ENCODE results near the gene MPP7.
A peak's percentile ranks its signal among the peaks of the same experiment; 100 is the strongest.

The MPP7 gene

DNA sequence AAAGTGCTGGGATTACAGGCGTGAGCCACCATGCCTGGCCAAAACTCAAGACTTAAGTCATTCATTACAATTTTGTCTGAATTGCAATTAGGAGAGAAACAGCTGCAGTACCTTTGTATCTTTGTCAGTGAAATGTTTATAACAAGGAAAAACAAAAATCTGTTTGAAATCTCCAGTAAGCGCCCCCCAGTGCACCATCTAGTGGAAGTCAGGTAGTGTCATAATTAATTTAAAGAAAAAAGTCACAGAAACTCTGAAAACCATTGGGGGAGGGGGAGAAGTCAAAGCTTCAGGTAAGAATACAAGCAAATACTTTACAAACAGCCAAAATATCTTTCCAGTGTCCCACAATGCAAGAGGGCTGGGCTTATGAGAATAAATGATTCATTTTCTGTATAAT is 2.8 kb downstream of the MPP7 start:
- H3K9me3 ChIP-seq (ENCODE audit: severe bottlenecking) = no peaks in the 10 kb centered on the region

DNA sequence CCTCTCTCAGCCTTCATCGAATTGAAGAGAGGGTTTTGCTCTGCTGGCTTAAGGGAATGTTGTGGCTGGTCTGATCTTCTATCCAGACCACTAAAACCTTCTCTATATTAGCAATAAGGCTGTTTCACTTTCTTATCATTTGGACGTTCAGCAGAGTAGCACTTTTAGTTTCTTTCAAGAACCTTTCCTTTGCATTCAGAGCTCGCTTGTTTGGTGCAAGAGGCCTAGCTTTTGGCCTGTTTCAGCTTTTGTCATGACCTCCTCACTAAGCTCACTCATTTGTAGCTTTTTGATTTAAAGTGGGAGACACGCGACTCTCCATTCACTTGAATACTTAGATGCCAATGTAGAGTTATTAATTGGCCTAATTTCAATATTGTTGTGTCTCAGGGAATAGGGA is 3.9 kb downstream of the MPP7 start:
- ATAC-seq (ENCODE audit: low read depth) (no peak), DNase-seq (ENCODE audit: low spot score) (no peak)
- TF ChIP-seq, protein P1, sequence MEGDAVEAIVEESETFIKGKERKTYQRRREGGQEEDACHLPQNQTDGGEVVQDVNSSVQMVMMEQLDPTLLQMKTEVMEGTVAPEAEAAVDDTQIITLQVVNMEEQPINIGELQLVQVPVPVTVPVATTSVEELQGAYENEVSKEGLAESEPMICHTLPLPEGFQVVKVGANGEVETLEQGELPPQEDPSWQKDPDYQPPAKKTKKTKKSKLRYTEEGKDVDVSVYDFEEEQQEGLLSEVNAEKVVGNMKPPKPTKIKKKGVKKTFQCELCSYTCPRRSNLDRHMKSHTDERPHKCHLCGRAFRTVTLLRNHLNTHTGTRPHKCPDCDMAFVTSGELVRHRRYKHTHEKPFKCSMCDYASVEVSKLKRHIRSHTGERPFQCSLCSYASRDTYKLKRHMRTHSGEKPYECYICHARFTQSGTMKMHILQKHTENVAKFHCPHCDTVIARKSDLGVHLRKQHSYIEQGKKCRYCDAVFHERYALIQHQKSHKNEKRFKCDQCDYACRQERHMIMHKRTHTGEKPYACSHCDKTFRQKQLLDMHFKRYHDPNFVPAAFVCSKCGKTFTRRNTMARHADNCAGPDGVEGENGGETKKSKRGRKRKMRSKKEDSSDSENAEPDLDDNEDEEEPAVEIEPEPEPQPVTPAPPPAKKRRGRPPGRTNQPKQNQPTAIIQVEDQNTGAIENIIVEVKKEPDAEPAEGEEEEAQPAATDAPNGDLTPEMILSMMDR (IDR thresholded peaks at IDR 0.05; ENCODE audit: poor library complexity, severe bottlenecking) = no peak
- Histone ChIP-seq H3K27me3 (ENCODE audit: insufficient read depth, poor library complexity, severe bottlenecking) (no peaks in the 10 kb centered on the region), H3K4me3 (ENCODE audit: severe bottlenecking) (no peak overlapping the region), H3K9me3 (ENCODE audit: severe bottlenecking) (no peaks in the 10 kb centered on the region), H3K36me3 (ENCODE audit: low read depth) (no peaks in the 10 kb centered on the region), H3K27ac (ENCODE audit: poor library complexity, severe bottlenecking) (no peak overlapping the region), H3K4me1 (ENCODE audit: insufficient read depth, poor library complexity, severe bottlenecking) (no peaks in the 10 kb centered on the region)

More for the DNA sequence above, 2.8 kb downstream of the MPP7 start:
- Histone ChIP-seq H3K36me3 (ENCODE audit: low read depth) (no peaks in the 10 kb centered on the region), H3K4me3 (ENCODE audit: severe bottlenecking) (no peak overlapping the region), H3K4me1 (ENCODE audit: insufficient read depth, poor library complexity, severe bottlenecking) (no peaks in the 10 kb centered on the region), H3K27ac (ENCODE audit: poor library complexity, severe bottlenecking) (no peak overlapping the region), H3K27me3 (ENCODE audit: insufficient read depth, poor library complexity, severe bottlenecking) (no peaks in the 10 kb centered on the region)
- TF ChIP-seq, protein P1 (IDR thresholded peaks at IDR 0.05; ENCODE audit: poor library complexity, severe bottlenecking) = peak; percentile 39
- no peak for DNase-seq (ENCODE audit: low spot score)
- no peak for ATAC-seq (ENCODE audit: low read depth)

DNA sequence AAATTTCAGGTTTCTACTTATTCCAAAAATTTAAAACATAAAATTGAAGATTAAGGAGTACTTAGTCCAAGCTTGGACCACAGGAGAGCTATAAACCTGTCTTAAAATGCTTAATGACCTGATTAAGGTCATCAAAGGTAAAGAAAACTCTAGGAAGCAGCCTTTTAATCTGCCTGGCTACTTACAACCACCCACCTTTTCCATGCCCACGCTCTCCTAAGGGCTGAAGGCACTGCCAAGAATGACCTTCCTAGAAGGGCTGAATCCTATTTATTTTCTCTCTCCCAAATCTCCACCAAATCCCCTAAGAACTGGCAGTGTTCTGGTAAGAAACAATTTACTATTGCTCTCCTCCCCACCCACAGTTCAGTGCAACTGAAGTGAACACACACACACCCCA is 6.8 kb downstream of the MPP7 start:
- ATAC-seq (ENCODE audit: low read depth) (no peak), DNase-seq (ENCODE audit: low spot score) (no peak)
- Histone ChIP-seq H3K27me3 (ENCODE audit: insufficient read depth, poor library complexity, severe bottlenecking) (no peaks in the 10 kb centered on the region), H3K4me1 (ENCODE audit: insufficient read depth, poor library complexity, severe bottlenecking) (peaks cover 14% of the 10 kb centered on the region), H3K9me3 (ENCODE audit: severe bottlenecking) (no peaks in the 10 kb centered on the region), H3K36me3 (ENCODE audit: low read depth) (no peaks in the 10 kb centered on the region), H3K4me3 (ENCODE audit: severe bottlenecking) (no peak overlapping the region), H3K27ac (ENCODE audit: poor library complexity, severe bottlenecking) (no peak overlapping the region)
- TF ChIP-seq, protein P1 (IDR thresholded peaks at IDR 0.05; ENCODE audit: poor library complexity, severe bottlenecking) = no peak

DNA sequence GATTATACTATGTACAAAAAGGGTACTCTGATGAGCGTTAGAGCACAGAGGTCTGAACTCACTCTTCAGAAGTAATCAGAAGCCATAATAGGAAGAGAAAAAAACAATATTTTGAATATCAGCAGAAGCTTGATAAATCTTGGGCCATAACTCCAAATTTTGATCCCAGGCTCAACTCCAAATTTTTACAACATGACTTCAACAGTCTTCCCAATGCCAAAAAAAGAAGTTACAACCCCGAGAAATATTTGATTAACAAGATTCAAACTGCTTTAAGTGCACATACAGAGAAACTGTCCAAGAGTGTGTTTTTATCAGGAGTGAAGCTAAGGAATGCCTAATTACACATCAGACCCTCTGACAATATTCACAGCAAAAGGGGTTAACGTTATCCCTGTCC is 7.5 kb downstream of the MPP7 start:
- Histone ChIP-seq H3K36me3 (ENCODE audit: low read depth) (no peaks in the 10 kb centered on the region), H3K27me3 (ENCODE audit: insufficient read depth, poor library complexity, severe bottlenecking) (no peaks in the 10 kb centered on the region)
- TF ChIP-seq, protein P1 (IDR thresholded peaks at IDR 0.05; ENCODE audit: poor library complexity, severe bottlenecking) = no peak

DNA sequence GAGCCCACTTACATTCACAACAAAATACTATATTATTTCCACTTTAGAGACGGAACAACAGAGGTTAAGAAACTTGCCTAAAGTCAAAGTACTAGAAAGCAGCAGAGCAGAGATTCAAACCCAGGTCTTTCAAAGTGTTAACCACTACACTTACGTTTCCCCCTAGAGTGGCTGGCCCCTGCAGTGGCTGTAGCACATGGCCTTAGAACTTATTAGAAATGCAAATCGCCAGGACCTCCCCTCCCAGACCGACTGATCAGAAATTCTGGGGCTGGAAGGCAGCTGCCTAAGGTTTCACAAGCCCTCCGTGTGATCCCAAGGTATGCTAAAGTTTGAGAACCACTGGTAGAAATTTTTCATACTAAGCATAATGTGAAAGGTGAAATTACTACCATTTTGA is 8.1 kb downstream of the MPP7 start:
- no peaks in the 10 kb centered on the region for H3K36me3 ChIP-seq (ENCODE audit: low read depth)
- ATAC-seq (ENCODE audit: low read depth) (no peak), DNase-seq (ENCODE audit: low spot score) (no peak)
- TF ChIP-seq, protein P1 (IDR thresholded peaks at IDR 0.05; ENCODE audit: poor library complexity, severe bottlenecking) = no peak
- H3K4me3 ChIP-seq (ENCODE audit: severe bottlenecking) = no peak overlapping the region
- no peak overlapping the region for H3K27ac ChIP-seq (ENCODE audit: poor library complexity, severe bottlenecking)
- H3K27me3 ChIP-seq (ENCODE audit: insufficient read depth, poor library complexity, severe bottlenecking) = no peaks in the 10 kb centered on the region
- peaks cover 17% of the 10 kb centered on the region for H3K4me1 ChIP-seq (ENCODE audit: insufficient read depth, poor library complexity, severe bottlenecking)
- H3K9me3 ChIP-seq (ENCODE audit: severe bottlenecking) = no peaks in the 10 kb centered on the region

More for the DNA sequence above, 7.5 kb downstream of the MPP7 start:
- Histone ChIP-seq H3K4me3 (ENCODE audit: severe bottlenecking) (no peak overlapping the region), H3K27ac (ENCODE audit: poor library complexity, severe bottlenecking) (no peak overlapping the region), H3K9me3 (ENCODE audit: severe bottlenecking) (no peaks in the 10 kb centered on the region), H3K4me1 (ENCODE audit: insufficient read depth, poor library complexity, severe bottlenecking) (peaks cover 17% of the 10 kb centered on the region)
- ATAC-seq (ENCODE audit: low read depth) (no peak), DNase-seq (ENCODE audit: low spot score) (no peak)

Measured in RWPE2 (cell line).